ENCODE results near the gene SORL1. TPM values are rescaled to one million over a fixed set of nuclear protein-coding genes. Genes with fewer than 3 reads are reported as not detected.

SORL1 gene
- total and polyA plus RNA-seq, 2 of the 13 experiments (the other 11 are each of a cell fraction or from before 2014, with no cell fraction given), result 21.3 to 148 TPM

DNA sequence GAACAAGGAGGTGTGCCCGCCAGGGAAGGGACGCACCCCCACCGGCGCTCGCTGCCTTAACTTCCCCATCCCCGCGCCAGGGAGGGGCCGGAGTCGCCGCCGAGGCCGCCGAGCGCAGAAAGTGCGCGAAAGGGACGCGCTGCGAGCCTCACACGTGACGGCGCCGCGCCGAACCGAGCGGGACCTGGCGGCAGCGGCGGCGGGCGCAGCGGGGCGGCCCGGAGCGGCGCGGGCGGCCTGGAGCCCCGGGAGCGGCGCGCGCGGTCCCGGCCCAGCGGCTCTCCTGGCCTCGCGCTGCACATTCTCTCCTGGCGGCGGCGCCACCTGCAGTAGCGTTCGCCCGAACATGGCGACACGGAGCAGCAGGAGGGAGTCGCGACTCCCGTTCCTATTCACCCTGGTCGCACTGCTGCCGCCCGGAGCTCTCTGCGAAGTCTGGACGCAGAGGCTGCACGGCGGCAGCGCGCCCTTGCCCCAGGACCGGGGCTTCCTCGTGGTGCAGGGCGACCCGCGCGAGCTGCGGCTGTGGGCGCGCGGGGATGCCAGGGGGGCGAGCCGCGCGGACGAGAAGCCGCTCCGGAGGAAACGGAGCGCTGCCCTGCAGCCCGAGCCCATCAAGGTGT lies at the start of gene SORL1 (continued):
- TF ChIP-seq ZNF280D (CRISPR knock-in tag; IDR thresholded peaks at IDR 0.05) (no peak), TP53 (CRISPR knock-in tag; conservative IDR thresholded peaks at IDR 0.05) (no peak), SIX4 (CRISPR knock-in tag; IDR thresholded peaks at IDR 0.05) (no peak), MEF2D (CRISPR knock-in tag; IDR thresholded peaks at IDR 0.05) (no peak), SMAD1 (CRISPR knock-in tag; IDR thresholded peaks at IDR 0.05; ENCODE audit: borderline replicate concordance, low read depth) (no peak), NONO (IDR thresholded peaks at IDR 0.05) (no peak), NONO (CRISPR knock-in tag; conservative IDR thresholded peaks at IDR 0.05) (peak; percentile 38), ATAD3A (CRISPR knock-in tag; IDR thresholded peaks at IDR 0.05) (no peak), ZKSCAN8 (CRISPR knock-in tag; IDR thresholded peaks at IDR 0.05; ENCODE audit: borderline replicate concordance) (0 out of 2 replicates have a peak, but pooled peaks have one; percentile 16), PAXIP1 (CRISPR knock-in tag; conservative IDR thresholded peaks at IDR 0.05) (0 out of 2 replicates have a peak, but pooled peaks have one; percentile 11), NBN (conservative IDR thresholded peaks at IDR 0.05) (no peak), CENPBD1 (CRISPR knock-in tag; IDR thresholded peaks at IDR 0.05; ENCODE audit: borderline replicate concordance, low read depth) (no peak), TRIM24 (CRISPR knock-in tag; IDR thresholded peaks at IDR 0.05) (no peak), PCBP1 (IDR thresholded peaks at IDR 0.05; ENCODE audit: borderline replicate concordance, low read depth, low read length) (no peak), ZFP62 (CRISPR knock-in tag; IDR thresholded peaks at IDR 0.05) (no peak), ZNF773 (CRISPR knock-in tag; IDR thresholded peaks at IDR 0.05; ENCODE audit: borderline replicate concordance) (no peak; the same call in 1 of the 2 replicates), TGIF2 (CRISPR knock-in tag; IDR thresholded peaks at IDR 0.05) (no peak), ZNF382 (CRISPR knock-in tag; IDR thresholded peaks at IDR 0.05; ENCODE audit: borderline replicate concordance) (no peak), ZNF251 (CRISPR knock-in tag; IDR thresholded peaks at IDR 0.05) (0 out of 2 replicates have a peak, but pooled peaks have one; percentile 0), KLF13 (CRISPR knock-in tag; IDR thresholded peaks at IDR 0.05) (no peak), ZMAT3 (CRISPR knock-in tag; conservative IDR thresholded peaks at IDR 0.05) (no peak), MIER2 (CRISPR knock-in tag; IDR thresholded peaks at IDR 0.05) (no peak)
- TF ChIP-seq, protein P1, sequence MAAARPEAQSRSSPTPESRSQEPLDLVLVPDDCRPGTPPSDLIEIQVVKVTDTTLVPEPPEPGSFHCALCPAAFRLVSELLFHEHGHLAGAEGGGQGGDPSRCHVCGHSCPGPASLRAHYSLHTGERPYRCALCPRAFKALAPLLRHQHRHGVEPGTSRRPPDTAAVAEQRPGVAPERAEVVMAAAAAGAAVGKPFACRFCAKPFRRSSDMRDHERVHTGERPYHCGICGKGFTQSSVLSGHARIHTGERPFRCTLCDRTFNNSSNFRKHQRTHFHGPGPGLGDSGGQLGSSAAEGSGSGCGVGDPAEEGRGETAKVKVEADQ (CRISPR knock-in tag; IDR thresholded peaks at IDR 0.05; ENCODE audit: borderline replicate concordance), result 0 out of 2 replicates have a peak, but pooled peaks have one; percentile 24

Data from HepG2 (cell line).